Heart left ventricle (tissue), 13 donors: ENCODE measurements around the gene TNFAIP8L1.

Experiments used
- POLR2A ChIP-seq, 2 donors: fragments of 450-650 bp; IDR thresholded peaks; one replicate each; pipeline ENCODE4 v1.6.1; 2017; ENCODE audit warnings: antibody characterized with exemption in 2 of 2, mild to moderate bottlenecking in 2 of 2, moderate library complexity in 2 of 2
- TF ChIP-seq, protein P1 (sequence below), 12 donors: fragments of 200-600 bp; sonication (generic) in 4 of 12; IDR thresholded peaks; one replicate each; pipeline versions ENCODE4 v1.5.0 to v1.8.0; 2018 to 2022; ENCODE audit warnings: antibody characterized with exemption in 12 of 12, mild to moderate bottlenecking in 5 of 12
- donor health status: ischemic (EF 13 %, LVEDD 7.1; RV severe dilation, severe dysfunction).
- donor health status: DM: no; HTN: yes; CAD: no.
- donor health status: DM: no; HTN: no; CAD: no.
- donor health status: ischemic (EF 25% LVEDD 6.9; RV normal size, moderate dysfunction).
- donor health status: ischemic (EF 25% LVEDD 5.7; RV mildly dilated, moderate dysfunction).
- donor health status: ischemic (EF 35%, LVEDD 5.7; RV mildly dilated, moderate dysfunction).
- donor health status: nonischemic (EF 11% LVEDD 7.7; RV severe dilation, severe dysfunction).
- donor health status: DM: yes; HTN: yes; CAD: no.
- donor health status: PGD.
- donor health status: ischemic (EF 29% LVEDD 5.4; RV normal size, mild dysfunction).
- donor health status: nonischemic (EF 23%, LVEDD 6.1; RV moderate dilation, normal function).

DNA sequence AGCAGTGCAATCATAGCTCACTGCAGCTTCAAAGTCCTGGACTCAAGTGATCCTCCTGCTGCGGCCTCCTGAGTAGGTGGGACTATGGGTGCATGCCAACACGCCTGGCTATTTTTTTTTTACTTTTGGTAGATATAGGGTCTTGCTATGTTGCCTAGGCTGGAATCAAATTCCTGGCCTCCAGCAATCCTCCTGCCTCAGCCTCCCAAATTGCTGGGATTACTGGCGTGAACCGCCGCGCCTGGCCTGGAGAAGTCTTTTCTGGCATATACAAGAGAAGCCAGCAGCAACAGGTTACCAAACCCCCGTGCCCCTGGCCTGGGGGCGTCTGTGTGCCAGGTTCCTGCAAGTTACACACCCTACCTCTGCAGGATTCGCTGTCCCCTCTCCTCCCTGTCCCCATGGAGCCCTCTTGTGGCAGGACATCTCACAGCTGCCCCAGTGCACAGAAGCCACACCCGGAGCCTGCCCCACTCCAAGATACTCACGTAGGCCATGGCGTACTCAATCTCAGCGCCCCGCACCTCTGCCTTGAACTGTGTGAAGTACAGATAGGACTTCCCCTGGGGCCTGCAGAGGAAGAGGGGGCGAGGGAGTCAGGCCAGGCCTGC lies 21.0 kb downstream of the TNFAIP8L1 start:
- no peak for TF ChIP-seq POLR2A (IDR thresholded peaks at IDR 0.05)
- TF ChIP-seq, protein P1, sequence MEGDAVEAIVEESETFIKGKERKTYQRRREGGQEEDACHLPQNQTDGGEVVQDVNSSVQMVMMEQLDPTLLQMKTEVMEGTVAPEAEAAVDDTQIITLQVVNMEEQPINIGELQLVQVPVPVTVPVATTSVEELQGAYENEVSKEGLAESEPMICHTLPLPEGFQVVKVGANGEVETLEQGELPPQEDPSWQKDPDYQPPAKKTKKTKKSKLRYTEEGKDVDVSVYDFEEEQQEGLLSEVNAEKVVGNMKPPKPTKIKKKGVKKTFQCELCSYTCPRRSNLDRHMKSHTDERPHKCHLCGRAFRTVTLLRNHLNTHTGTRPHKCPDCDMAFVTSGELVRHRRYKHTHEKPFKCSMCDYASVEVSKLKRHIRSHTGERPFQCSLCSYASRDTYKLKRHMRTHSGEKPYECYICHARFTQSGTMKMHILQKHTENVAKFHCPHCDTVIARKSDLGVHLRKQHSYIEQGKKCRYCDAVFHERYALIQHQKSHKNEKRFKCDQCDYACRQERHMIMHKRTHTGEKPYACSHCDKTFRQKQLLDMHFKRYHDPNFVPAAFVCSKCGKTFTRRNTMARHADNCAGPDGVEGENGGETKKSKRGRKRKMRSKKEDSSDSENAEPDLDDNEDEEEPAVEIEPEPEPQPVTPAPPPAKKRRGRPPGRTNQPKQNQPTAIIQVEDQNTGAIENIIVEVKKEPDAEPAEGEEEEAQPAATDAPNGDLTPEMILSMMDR (IDR thresholded peaks at IDR 0.05) = peak; percentile 16 to 46 (median 33)
